Measurements from ENCODE around the gene AZGP1.
A peak's percentile ranks its signal among the peaks of the same experiment; 100 is the strongest.

DNA sequence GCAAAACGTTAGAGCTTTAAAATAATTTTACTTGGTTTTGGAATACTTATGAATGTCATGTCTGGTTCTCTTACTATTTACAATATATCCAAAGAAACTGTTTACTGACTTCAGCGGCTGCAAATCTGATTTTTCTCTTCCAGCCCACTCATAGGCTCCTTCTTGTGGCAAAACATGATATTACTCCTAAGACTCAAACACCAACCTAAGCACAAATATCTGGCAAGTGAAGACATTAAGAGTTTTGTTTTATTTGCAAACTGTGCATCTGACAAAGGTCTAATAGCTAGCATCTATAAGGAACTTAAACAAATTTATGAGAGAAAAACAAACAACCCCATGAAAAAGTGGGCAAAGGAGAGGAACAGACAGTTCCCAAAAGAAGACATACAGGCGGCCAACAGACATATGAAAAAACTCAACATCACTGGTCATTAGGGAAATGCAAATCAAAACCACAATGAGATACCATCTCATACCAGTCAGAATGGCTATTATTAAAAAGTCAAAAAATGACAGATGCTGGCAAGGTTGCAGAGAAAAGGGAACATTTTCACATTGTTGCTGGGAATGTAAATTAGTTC is 26.1 kb downstream of the AZGP1 start:
- TF ChIP-seq, protein P1, sequence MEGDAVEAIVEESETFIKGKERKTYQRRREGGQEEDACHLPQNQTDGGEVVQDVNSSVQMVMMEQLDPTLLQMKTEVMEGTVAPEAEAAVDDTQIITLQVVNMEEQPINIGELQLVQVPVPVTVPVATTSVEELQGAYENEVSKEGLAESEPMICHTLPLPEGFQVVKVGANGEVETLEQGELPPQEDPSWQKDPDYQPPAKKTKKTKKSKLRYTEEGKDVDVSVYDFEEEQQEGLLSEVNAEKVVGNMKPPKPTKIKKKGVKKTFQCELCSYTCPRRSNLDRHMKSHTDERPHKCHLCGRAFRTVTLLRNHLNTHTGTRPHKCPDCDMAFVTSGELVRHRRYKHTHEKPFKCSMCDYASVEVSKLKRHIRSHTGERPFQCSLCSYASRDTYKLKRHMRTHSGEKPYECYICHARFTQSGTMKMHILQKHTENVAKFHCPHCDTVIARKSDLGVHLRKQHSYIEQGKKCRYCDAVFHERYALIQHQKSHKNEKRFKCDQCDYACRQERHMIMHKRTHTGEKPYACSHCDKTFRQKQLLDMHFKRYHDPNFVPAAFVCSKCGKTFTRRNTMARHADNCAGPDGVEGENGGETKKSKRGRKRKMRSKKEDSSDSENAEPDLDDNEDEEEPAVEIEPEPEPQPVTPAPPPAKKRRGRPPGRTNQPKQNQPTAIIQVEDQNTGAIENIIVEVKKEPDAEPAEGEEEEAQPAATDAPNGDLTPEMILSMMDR (conservative IDR thresholded peaks at IDR 0.05 in 1 of 2, IDR thresholded peaks at IDR 0.05 in 1 of 2; ENCODE audit: extremely low read depth in 1 of 2, insufficient read depth in 1 of 2, low read depth in 1 of 2, low read length in 2 of 2), result peak; percentile 35 to 53
- no peak for TF ChIP-seq EZH2 (IDR thresholded peaks at IDR 0.05; ENCODE audit: borderline replicate concordance, low read length)

Measured in mammary epithelial cell (primary cell).